HG03103 (cell line): ENCODE measurements around the gene SRSF7.
"Not testable (repeated sequence)": the region's sequence is repeated elsewhere in the genome, so short reads cannot be mapped to it uniquely, and the experiment has no call there.

ENCODE experiments used
- ATAC-seq: cut with Tn5 transposase; IDR thresholded peaks from one replicate; pipeline ENCODE4 v1.9.1; 2021; ENCODE audit warnings: low read depth; ENCODE audit not compliant: unreplicated experiment

The SRSF7 gene

DNA sequence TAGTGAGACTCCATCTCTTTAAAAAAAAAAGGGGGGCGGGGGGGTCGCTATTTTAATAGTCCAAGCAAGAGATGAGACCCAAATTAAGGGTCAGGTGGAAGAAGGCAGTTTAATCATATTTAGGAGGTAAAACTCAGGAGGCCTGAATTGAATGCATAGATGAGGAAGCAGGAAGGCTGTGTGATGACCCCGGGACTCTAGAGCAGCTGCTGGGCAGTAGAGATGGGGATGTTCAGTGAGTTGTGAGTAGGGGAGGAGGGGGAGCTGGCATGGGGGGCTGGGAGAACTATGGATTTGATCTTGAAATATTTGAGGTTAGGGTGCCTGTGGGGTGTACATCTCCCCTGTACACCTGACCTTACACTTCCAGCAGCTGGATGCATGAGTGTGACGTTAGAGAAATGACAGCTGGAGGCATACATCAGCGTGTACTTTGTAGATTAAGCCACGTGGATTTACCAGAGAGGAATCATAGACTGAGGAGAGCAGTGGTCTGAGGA, 44.3 kb downstream of the SRSF7 start:
- ATAC-seq, result no peak

GRCh38 chr2:38704664-38705063, 46.5 kb downstream of the SRSF7 start:
- no peak for ATAC-seq

- ATAC-seq, result not testable (repeated sequence)
These were observed 47.8 kb downstream of the SRSF7 start for GRCh38 chr2:38703336-38703735.

- ATAC-seq, result no peak
These were observed 48.7 kb downstream of the SRSF7 start for GRCh38 chr2:38702413-38702812.

GRCh38 chr2:38701542-38701941, 49.6 kb downstream of the SRSF7 start:
- ATAC-seq, result no peak

- no peak for ATAC-seq
These were observed 50.2 kb downstream of the SRSF7 start for GRCh38 chr2:38700881-38701458.

DNA sequence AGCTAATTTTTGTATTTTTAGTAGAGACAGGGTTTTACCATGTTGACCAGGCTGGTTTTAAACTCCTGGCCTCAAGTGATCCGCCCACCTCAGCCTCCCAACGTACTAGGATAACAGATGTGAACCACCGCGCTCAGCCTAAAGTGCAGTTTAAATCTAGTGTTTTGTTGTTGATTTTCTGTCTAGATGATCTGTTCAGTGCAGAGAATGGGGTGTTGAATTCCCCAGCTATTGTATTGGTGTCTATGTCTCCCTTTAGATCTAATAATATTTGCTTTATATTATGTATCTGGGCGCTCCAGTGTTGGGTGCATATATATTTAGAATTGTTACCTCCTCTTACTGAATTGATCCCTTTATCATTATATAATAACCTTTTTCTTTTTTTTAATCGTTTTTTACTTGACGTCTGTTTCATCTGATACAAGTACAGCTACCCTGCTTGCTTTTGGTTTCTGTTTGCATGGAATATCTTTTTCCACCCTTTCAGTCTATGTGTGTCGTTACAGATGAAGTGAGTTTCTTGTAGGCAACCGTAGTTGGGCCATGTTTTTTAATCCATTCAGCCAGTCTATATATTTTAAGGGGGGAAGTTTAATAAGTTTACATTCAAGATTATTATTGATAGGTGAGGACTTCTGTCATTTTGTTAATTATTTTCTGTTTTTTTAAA, 50.9 kb downstream of the SRSF7 start:
- no peak for ATAC-seq

DNA sequence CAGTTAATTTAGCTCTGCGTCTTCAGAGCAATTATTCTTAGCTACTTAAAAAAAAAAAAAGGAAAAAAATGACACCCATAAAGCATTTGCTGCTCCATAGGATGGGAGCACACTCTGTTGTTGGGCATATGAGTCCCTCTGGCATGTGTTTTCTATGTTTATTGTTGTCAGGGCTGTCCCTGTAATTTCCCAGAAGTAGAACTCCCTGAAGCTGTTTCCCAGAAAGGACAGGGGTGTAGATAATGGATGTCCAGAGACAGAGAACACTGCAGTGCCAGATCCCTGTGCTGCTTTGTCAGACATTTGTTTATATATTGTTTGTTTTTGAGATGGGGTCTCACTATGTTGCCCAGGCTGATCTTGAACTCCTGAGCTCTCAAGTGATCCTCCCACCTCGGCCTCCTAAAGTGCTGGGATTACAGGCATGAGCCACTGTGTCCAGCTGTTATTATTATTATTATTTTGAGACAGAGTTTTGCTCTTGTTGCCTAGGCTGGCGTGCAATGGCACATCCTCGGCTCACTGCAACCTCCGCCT, 52.6 kb downstream of the SRSF7 start:
- ATAC-seq, result no peak

- no peak for ATAC-seq
These were observed 53.9 kb downstream of the SRSF7 start for GRCh38 chr2:38697116-38697840.
